Thyroid gland (tissue), 4 donors: ENCODE data around the gene CDC42EP2. TPM values are rescaled to one million over a fixed set of nuclear protein-coding genes. Genes with fewer than 3 reads are reported as not detected.
A peak's percentile ranks its signal among the peaks of the same experiment; 100 is the strongest.

Experiments
- DNase-seq, 2 donors: peaks; one replicate each; pipeline ENCODE4 v3.0.0-alpha.2; 2019
- H3K27ac ChIP-seq, 3 donors: fragments of 200-600 bp; sonication (generic); 1 replicate in 2 of 3; 2 replicates in 1 of 3; pipeline ENCODE4 v1.5.1; 2016 to 2019; ENCODE audit warnings: mild to moderate bottlenecking in 1 of 3, moderate library complexity in 1 of 3
- H3K27me3 ChIP-seq: fragments of 200-600 bp; sonication (generic); one replicate; pipeline ENCODE4 v1.5.1; 2019
- H3K36me3 ChIP-seq, 2 donors: fragments of 200-600 bp; sonication (generic); one replicate each; pipeline ENCODE4 v1.5.1; 2016 to 2019
- H3K4me1 ChIP-seq, 2 donors: fragments of 200-600 bp; sonication (generic); one replicate each; pipeline ENCODE4 v1.5.1; 2017 to 2019
- H3K4me3 ChIP-seq, 3 donors: fragments of 200-600 bp; sonication (generic); replicated peaks in 1 of 3; 1 replicate in 2 of 3; 2 replicates in 1 of 3; pipeline ENCODE4 v1.5.1; 2016; ENCODE audit warnings: mild to moderate bottlenecking in 1 of 3
- H3K9me3 ChIP-seq: fragments of 200-600 bp; sonication (generic); one replicate; pipeline ENCODE4 v1.5.1; 2017
- CTCF ChIP-seq, 6 experiments: fragments of 200-600 bp in 3 of 6; fragments of 450-650 bp in 3 of 6; sonication (generic) in 3 of 6; IDR thresholded peaks; one replicate each; pipeline ENCODE4 v1.5.1; 2016 to 2019; ENCODE audit warnings: antibody characterized with exemption in 6 of 6, mild to moderate bottlenecking in 2 of 6, inconsistent platforms in 1 of 6, moderate library complexity in 1 of 6
- POLR2A ChIP-seq, 2 donors: fragments of 450-650 bp; IDR thresholded peaks; one replicate each; pipeline ENCODE4 v1.6.1; 2017; ENCODE audit warnings: antibody characterized with exemption in 2 of 2, mild to moderate bottlenecking in 2 of 2, moderate library complexity in 1 of 2
- WGBS, 2 donors: methylation state at CpG; one replicate each; pipeline ENCODE4 v1.1.5; 2017; 5-methylcytosine and 5-hydroxymethylcytosine counted together
- intact Hi-C: fragments of 100-400 bp; cut with DNase I; formaldehyde crosslinking; loops from one replicate; pipeline ENCODE4 v1.15.1; 2023
- total RNA-seq, 4 donors: library from RNA; depleted of rRNA; stranded (reverse); fragments of >200 nt; gene quantifications; one replicate each; pipeline ENCODE4 v1.2.3, GENCODE V29; 2016

The CDC42EP2 gene
- total RNA-seq, 4 donors from 2014 or later = 20.6 to 35.7 (median 25.2) TPM

- intact Hi-C loops = no loop called here
- H3K9me3 ChIP-seq = no peaks in the 10 kb centered on the region
- H3K36me3 ChIP-seq = peaks cover 19 to 20% of the 10 kb centered on the region in 2 donors
- H3K4me3 ChIP-seq = no peak overlapping the region
- TF ChIP-seq CTCF (IDR thresholded peaks at IDR 0.05) (no peak), POLR2A (IDR thresholded peaks at IDR 0.05) (no peak)
- WGBS, 2 donors = 85% methylated on average over 18 to 22 of the region's 22 CpGs
- H3K4me1 ChIP-seq = peaks cover 17 to 27% of the 10 kb centered on the region in 2 donors
- H3K27ac ChIP-seq = no peak overlapping the region
- no peaks in the 10 kb centered on the region for H3K27me3 ChIP-seq
- no peak for DNase-seq
Observed at GRCh38 chr11:65320386-65321075, 5.9 kb downstream of the CDC42EP2 start.

- Histone ChIP-seq H3K36me3 (peaks cover 19 to 20% of the 10 kb centered on the region in 2 donors), H3K9me3 (no peaks in the 10 kb centered on the region), H3K27ac (no peak overlapping the region), H3K4me1 (peaks cover 13 to 23% of the 10 kb centered on the region in 2 donors), H3K27me3 (no peaks in the 10 kb centered on the region), H3K4me3 (no peak overlapping the region)
- intact Hi-C loops = no loop called here
- WGBS, 2 donors = 94 to 98% methylated on average over 12 of the region's 15 CpGs
- DNase-seq = no peak
- TF ChIP-seq POLR2A (IDR thresholded peaks at IDR 0.05) = no peak
- TF ChIP-seq CTCF (IDR thresholded peaks at IDR 0.05) = no peak
Observed at GRCh38 chr11:65321076-65321475, 6.4 kb downstream of the CDC42EP2 start.

GRCh38 chr11:65321828-65322485, 7.3 kb downstream of the CDC42EP2 start:
- H3K9me3 ChIP-seq = no peaks in the 10 kb centered on the region
- H3K4me3 ChIP-seq = no peak overlapping the region
- no peaks in the 10 kb centered on the region for H3K27me3 ChIP-seq
- peak overlapping the region in 1 of 3 donors; percentile 28 for H3K27ac ChIP-seq
- H3K4me1 ChIP-seq = peaks cover 8 to 14% of the 10 kb centered on the region in 2 donors
- intact Hi-C loops = no loop called here
- 76 to 78% methylated on average over 11 to 13 of the region's 13 CpGs for WGBS, 2 donors
- DNase-seq = peak in 1 of 2 donors; percentile 36
- TF ChIP-seq CTCF (IDR thresholded peaks at IDR 0.05) (no peak), POLR2A (IDR thresholded peaks at IDR 0.05) (no peak)
- peaks cover 19 to 20% of the 10 kb centered on the region in 2 donors for H3K36me3 ChIP-seq

- TF ChIP-seq POLR2A (IDR thresholded peaks at IDR 0.05) (peak in 1 of 2 donors; percentile 3), CTCF (IDR thresholded peaks at IDR 0.05) (no peak)
- no peak overlapping the region for H3K4me3 ChIP-seq
- no peaks in the 10 kb centered on the region for H3K9me3 ChIP-seq
- H3K27ac ChIP-seq = no peak overlapping the region
- intact Hi-C loops = no loop called here
- H3K36me3 ChIP-seq = peaks cover 19 to 20% of the 10 kb centered on the region in 2 donors
- no peak for DNase-seq
- no peaks in the 10 kb centered on the region for H3K27me3 ChIP-seq
- H3K4me1 ChIP-seq = peaks cover 0 to 4% of the 10 kb centered on the region in 2 donors
- WGBS, 2 donors = 72 to 74% methylated on average over 12 of the region's 12 CpGs
Observed at GRCh38 chr11:65323813-65324212, 9.1 kb downstream of the CDC42EP2 start.

- H3K36me3 ChIP-seq = peaks cover 19% of the 10 kb centered on the region in 2 donors
- no peak overlapping the region for H3K4me3 ChIP-seq
- no peak for DNase-seq
- no peaks in the 10 kb centered on the region for H3K9me3 ChIP-seq
- no peak overlapping the region for H3K27ac ChIP-seq
- H3K27me3 ChIP-seq = no peaks in the 10 kb centered on the region
- peaks cover 4% of the 10 kb centered on the region in 2 donors for H3K4me1 ChIP-seq
- TF ChIP-seq CTCF (IDR thresholded peaks at IDR 0.05) (no peak), POLR2A (IDR thresholded peaks at IDR 0.05) (no peak)
- 86 to 89% methylated on average over 4 of the region's 4 CpGs for WGBS, 2 donors
- intact Hi-C loops = no loop called here
Observed at GRCh38 chr11:65325435-65325834, 10.8 kb downstream of the CDC42EP2 start.
